Breast epithelium (tissue), 4 donors: ENCODE measurements around the gene PKD2. TPM values are rescaled to one million over a fixed set of nuclear protein-coding genes. Genes with fewer than 3 reads are reported as not detected.

ENCODE experiments used
- DNase-seq, 2 donors: peaks; one replicate each; pipeline ENCODE4 v3.0.0-alpha.2; 2019; ENCODE audit warnings: low spot score in 2 of 2
- H3K27ac ChIP-seq, 2 donors: fragments of 200-600 bp; sonication (generic) in 1 of 2; one replicate each; pipeline ENCODE4 v1.5.1; 2016 to 2019; ENCODE audit warnings: mild to moderate bottlenecking in 1 of 2
- H3K27me3 ChIP-seq, 2 donors: fragments of 200-600 bp; sonication (generic) in 1 of 2; one replicate each; pipeline versions ENCODE4 v1.5.1 to v1.6.0; 2017 to 2019; ENCODE audit warnings: control low read depth in 1 of 2, mild to moderate bottlenecking in 1 of 2
- H3K36me3 ChIP-seq: fragments of 200-600 bp; one replicate; pipeline ENCODE4 v1.5.1; 2019
- H3K4me1 ChIP-seq, 2 donors: fragments of 200-600 bp; sonication (generic); one replicate each; pipeline ENCODE4 v1.5.1; 2016 to 2019; ENCODE audit warnings: control low read depth in 1 of 2
- H3K4me3 ChIP-seq, 3 donors: fragments of 200-600 bp; sonication (generic); 1 replicate in 2 of 3; 2 replicates in 1 of 3; pipeline ENCODE4 v1.5.1; 2016 to 2019; ENCODE audit warnings: mild to moderate bottlenecking in 3 of 3, moderate library complexity in 2 of 3
- H3K9me3 ChIP-seq, 2 donors: fragments of 200-600 bp; sonication (generic) in 1 of 2; one replicate each; pipeline ENCODE4 v1.5.1; 2016 to 2019; ENCODE audit warnings: control low read depth in 1 of 2
- CTCF ChIP-seq, 3 donors: fragments of 450-650 bp; IDR thresholded peaks; one replicate each; pipeline ENCODE4 v1.5.1; 2016 to 2017; ENCODE audit warnings: antibody characterized with exemption in 3 of 3, mild to moderate bottlenecking in 3 of 3, moderate library complexity in 3 of 3
- POLR2A ChIP-seq: fragments of 450-650 bp; IDR thresholded peaks from one replicate; pipeline ENCODE4 v1.6.1; 2016; ENCODE audit warnings: antibody characterized with exemption, mild to moderate bottlenecking, moderate library complexity
- POLR2AphosphoS5 ChIP-seq, 3 donors: sonication (generic); formaldehyde crosslinking; IDR thresholded peaks; one replicate each; pipeline ENCODE4 v1.6.1; 2017; ENCODE audit warnings: antibody characterized with exemption in 3 of 3
- intact Hi-C: fragments of 100-400 bp; cut with DNase I; formaldehyde crosslinking; loops from one replicate; pipeline ENCODE4 v1.15.1; 2023; ENCODE audit warnings: low total_unique reads
- total RNA-seq, 3 donors: library from RNA; depleted of rRNA; stranded (reverse); fragments of >200 nt; gene quantifications; one replicate each; pipeline ENCODE4 v1.1.0, GENCODE V29; 2016

The PKD2 gene
- total RNA-seq, 3 donors from 2014 or later = 60.0 to 66.2 (median 61.3) TPM

- Histone ChIP-seq H3K4me3 (no peak overlapping the region), H3K36me3 (no peaks in the 10 kb centered on the region), H3K27me3 (no peaks in the 10 kb centered on the region), H3K27ac (no peak overlapping the region), H3K4me1 (no peaks in the 10 kb centered on the region), H3K9me3 (no peaks in the 10 kb centered on the region)
- TF ChIP-seq CTCF (IDR thresholded peaks at IDR 0.05) (no peak), POLR2AphosphoS5 (IDR thresholded peaks at IDR 0.05) (no peak), POLR2A (no peak)
- DNase-seq = no peak
- intact Hi-C loops = no loop called here
Measured at GRCh38 chr4:88093874-88094273, 86.4 kb downstream of the PKD2 start.

DNA sequence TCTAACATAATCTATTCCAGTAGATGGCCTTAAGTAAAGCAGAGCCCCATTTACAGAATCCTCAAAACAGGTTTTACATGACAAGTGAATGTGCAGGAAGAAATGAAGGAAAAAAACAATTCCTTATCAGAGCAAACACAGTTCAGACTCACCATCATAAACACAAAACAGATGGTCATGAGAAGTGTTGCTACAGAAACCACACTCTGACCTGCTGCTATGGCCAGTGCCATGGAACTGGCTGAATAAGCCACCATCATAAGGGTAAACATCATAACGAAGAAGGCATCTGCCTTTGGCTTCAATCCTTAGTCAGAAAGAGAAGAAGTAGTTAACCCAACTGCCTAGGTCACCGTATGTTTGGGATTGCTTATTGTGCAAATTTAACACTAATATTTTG, 89.9 kb downstream of the PKD2 start:
- Histone ChIP-seq H3K27ac (no peak overlapping the region), H3K27me3 (no peaks in the 10 kb centered on the region), H3K36me3 (no peaks in the 10 kb centered on the region), H3K4me3 (no peak overlapping the region), H3K4me1 (no peaks in the 10 kb centered on the region), H3K9me3 (no peaks in the 10 kb centered on the region)
- intact Hi-C loops = no loop called here
- TF ChIP-seq CTCF (IDR thresholded peaks at IDR 0.05) (no peak), POLR2A (no peak), POLR2AphosphoS5 (IDR thresholded peaks at IDR 0.05) (no peak)
- DNase-seq = no peak

DNA sequence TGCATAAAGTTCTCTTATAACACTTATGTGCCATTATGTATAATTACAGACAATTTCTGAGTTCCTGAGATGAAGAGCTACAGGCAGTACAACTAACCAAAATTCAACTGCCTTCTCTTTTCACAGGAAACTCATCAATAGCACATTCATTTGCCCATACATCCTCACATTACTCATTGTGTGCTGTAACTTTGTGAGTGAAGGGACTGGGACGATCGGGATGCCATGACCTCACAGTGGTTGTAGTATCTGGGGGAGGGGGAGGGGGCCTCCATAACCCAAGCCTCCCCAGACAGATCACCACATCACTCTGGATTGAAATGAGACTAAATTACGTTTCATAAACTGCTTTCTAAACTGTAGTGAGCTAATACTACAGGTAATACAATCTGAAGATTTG, 90.3 kb downstream of the PKD2 start:
- Histone ChIP-seq H3K27ac (no peak overlapping the region), H3K9me3 (no peaks in the 10 kb centered on the region), H3K27me3 (no peaks in the 10 kb centered on the region), H3K4me1 (no peaks in the 10 kb centered on the region), H3K4me3 (no peak overlapping the region), H3K36me3 (no peaks in the 10 kb centered on the region)
- intact Hi-C loops = no loop called here
- DNase-seq = no peak
- no peak for TF ChIP-seq POLR2A
- TF ChIP-seq CTCF (IDR thresholded peaks at IDR 0.05) = no peak
- TF ChIP-seq POLR2AphosphoS5 (IDR thresholded peaks at IDR 0.05) = no peak

GRCh38 chr4:88098993-88099752, 91.7 kb downstream of the PKD2 start:
- Histone ChIP-seq H3K27ac (no peak overlapping the region), H3K36me3 (no peaks in the 10 kb centered on the region), H3K4me3 (no peak overlapping the region), H3K9me3 (no peaks in the 10 kb centered on the region), H3K4me1 (no peaks in the 10 kb centered on the region), H3K27me3 (no peaks in the 10 kb centered on the region)
- no peak for DNase-seq
- intact Hi-C loops = no loop called here
- TF ChIP-seq POLR2A = no peak
- TF ChIP-seq POLR2AphosphoS5 (IDR thresholded peaks at IDR 0.05) = no peak
- TF ChIP-seq CTCF (IDR thresholded peaks at IDR 0.05) = no peak

GRCh38 chr4:88101165-88101564, 93.7 kb downstream of the PKD2 start:
- H3K36me3 ChIP-seq = no peaks in the 10 kb centered on the region
- H3K27me3 ChIP-seq = no peaks in the 10 kb centered on the region
- no peak for TF ChIP-seq POLR2AphosphoS5 (IDR thresholded peaks at IDR 0.05)
- TF ChIP-seq POLR2A = no peak
- no peak for TF ChIP-seq CTCF (IDR thresholded peaks at IDR 0.05)
- H3K4me1 ChIP-seq = no peaks in the 10 kb centered on the region
- no peak for DNase-seq
- no peak overlapping the region for H3K27ac ChIP-seq
- intact Hi-C loops = no loop called here
- H3K4me3 ChIP-seq = no peak overlapping the region
- H3K9me3 ChIP-seq = no peaks in the 10 kb centered on the region
